HG02970 (cell line): ENCODE data around the gene RPS6KA2.

Source experiments
- ATAC-seq: cut with Tn5 transposase; IDR thresholded peaks from one replicate; pipeline ENCODE4 v1.9.1; 2021; ENCODE audit warnings: mild to moderate bottlenecking, moderate library complexity, moderate number of reproducible peaks; ENCODE audit not compliant: unreplicated experiment, low FRiP score

RPS6KA2 gene

DNA sequence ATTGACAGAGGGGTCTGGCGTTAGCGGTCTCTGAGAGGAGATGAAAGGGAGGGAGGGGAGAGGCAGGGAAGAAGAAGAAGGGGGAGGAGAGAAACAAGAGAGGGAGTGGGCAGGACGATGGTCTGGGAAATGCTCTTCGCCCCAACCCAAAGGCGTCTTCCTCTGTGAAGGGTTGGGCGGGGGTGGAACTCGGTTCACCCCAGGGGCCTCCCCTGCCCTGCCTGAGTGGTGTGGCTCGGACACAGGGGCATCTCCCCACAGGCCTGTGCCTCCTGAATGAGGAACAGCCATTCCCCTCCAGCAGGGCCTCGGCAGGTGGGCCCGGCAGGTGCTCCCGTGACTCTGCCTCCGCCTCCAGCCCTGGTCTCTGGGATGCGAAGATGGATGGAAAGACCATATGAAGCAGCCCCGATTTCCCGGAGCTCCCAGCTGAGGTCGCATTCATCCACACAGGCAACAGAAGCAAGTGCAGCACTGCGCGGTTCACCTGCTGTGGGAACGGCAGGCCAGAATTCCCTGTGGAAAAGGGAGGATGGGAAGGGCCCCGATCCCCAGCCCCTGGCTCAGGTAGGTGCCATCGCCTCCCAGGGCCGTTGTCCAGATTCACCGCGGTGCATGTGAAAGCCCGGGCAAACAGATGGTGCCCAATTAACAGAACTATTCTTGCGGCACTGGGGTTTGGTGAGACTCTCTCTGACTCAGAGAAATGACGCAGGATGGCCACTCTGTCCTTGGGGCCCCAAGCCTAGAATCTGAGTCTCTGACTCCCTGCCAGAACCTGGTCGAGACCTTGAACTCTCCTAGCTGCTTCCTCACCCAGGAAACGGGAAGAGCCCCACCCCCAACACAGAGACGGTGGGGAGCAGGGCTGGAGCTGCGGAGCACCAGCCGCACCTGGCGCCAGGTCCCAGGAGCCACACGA lies 29.4 kb upstream of the RPS6KA2 start:
- ATAC-seq = no peak

GRCh38 chr6:166655713-166656229 lies 28.7 kb upstream of the RPS6KA2 start:
- ATAC-seq = no peak

DNA sequence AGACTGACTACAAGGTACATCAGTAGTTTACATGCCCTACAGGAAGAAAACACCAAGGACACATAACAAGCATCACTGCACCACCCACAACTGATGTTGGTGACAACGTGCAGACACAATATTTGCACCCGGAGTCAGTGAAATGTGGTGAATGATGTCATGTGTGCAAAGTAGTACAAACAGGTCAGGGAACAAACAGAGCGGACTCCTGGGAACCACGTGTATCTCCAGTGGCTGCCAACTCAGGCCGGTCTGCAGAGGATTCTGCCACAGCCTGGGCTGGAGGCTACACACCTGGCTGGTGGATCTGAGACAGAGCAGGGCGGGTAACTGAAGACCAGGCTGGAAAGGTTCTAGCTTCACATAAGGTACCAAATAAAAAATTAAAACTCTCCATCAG lies 28.2 kb upstream of the RPS6KA2 start:
- no peak for ATAC-seq

GRCh38 chr6:166654573-166654972 lies 27.5 kb upstream of the RPS6KA2 start:
- no peak for ATAC-seq

DNA sequence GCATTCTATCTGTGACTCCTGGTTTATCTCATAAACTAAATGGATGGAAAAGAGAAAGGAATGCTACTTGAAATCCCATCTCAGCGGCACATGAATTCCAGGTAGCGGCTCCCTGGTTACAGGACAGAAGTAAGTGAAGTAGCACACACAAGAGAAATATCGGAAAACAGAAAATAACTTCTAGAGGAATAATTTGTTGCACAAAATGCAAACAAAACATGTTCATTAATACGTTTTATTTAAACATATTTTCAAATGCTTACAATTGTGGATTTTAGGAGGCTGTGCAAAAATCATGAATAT lies 26.5 kb upstream of the RPS6KA2 start:
- ATAC-seq = no peak

DNA sequence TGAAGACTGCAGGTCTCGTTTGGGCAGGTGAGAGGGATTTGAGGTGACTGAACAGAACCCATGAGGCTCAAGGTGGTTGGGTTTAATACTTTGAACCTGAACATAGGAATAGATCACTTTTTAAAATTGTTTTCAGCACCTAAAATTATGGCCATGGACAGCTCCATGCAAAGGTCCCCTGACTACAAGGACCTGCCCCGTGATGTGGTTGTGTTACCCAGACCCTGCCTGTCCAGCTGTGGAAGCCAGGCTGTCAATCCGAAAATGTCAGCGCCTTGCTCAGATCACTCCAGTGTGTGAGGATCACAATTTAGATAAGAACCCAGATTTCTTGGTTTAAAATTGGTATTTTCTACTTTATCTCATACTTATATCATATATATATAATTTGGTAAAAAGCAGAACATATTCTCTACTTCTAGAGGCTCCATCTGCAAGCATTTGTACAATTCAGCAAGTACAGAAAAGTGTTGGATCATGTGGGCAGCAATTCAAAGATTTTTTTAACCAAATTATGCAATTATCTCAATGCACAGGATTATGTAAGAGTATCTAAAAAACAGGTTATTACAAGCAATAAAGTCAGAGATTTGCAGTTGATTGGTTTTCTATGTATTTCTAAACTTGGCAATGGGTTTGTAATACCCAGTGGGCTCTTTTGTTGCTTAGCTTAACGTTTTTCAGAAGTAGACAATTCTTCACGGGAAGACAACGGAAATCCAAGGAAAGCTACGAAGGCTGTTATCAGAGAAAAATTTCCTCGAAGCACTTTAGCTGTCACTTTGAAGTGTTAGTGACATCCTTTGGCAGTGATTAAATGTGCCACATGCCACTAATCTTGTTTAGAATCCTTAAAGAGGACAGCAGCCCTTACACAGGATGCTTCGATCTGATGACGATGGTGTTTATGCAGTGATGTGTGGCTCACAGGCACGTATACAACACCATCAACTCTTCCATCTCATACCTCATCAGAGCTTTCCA lies 24.1 kb upstream of the RPS6KA2 start:
- ATAC-seq = no peak

- ATAC-seq = no peak
These were observed 23.0 kb upstream of the RPS6KA2 start for GRCh38 chr6:166650047-166650446.

GRCh38 chr6:166648846-166649245 lies 21.8 kb upstream of the RPS6KA2 start:
- no peak for ATAC-seq

GRCh38 chr6:166647896-166648295 lies 20.8 kb upstream of the RPS6KA2 start:
- ATAC-seq = no peak

DNA sequence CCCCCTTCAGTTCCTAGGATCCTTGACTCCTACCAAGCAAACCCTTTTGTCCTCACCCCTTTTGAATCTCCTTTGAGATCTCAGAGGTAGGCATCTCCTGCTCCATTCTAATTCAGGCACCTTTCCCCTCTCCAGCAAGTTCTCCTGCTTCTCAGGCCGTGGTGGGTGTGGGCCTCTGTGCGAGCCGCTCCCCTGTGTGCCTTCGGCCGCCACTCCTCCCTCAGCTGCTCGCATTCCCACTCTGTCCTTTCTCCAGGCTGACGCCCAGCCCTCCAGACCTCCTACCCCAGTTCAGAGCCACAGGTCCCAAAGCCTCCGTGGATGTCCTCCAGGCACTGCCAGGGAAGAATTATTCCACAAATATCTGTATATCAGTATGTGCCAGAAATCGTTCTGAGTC lies 19.7 kb upstream of the RPS6KA2 start:
- ATAC-seq = no peak

DNA sequence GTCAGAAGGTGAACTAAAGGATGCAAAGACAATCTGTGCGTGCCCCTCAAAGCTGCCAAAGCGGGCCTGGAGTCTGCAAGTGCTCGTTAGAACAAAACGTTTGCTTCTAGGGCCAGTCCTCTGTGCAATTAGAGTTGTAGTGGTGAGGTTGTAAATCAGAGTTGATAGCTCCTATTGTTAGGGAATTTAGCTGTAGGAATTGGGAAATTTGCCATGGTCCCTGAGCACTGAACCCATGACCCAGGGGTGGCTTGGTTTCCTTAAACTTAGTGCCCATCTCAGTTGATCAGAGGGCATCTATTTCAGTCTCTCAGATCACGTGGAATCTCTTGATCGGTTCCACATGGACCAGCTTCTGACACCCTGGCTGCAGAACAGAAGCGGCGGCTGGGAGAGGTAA lies 18.8 kb upstream of the RPS6KA2 start:
- ATAC-seq = no peak

DNA sequence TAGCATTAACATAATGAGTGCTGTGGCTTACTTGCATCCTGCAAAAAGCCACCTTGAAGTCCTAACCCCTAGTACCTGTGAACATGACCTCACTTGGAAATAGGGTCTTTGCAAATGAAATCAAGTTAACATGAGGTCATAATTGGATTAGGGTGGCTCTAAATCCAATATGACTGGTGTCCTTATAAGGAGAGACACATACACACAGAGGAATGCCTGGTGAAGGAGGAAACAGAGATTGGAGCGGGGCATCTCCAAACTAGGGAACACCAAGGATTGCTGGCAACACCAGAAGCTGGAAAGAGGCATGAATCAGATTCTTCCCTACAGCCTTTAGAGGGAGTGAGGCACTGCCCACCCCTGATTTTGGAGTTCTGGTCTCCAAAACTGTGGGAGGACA lies 17.6 kb upstream of the RPS6KA2 start:
- no peak for ATAC-seq

DNA sequence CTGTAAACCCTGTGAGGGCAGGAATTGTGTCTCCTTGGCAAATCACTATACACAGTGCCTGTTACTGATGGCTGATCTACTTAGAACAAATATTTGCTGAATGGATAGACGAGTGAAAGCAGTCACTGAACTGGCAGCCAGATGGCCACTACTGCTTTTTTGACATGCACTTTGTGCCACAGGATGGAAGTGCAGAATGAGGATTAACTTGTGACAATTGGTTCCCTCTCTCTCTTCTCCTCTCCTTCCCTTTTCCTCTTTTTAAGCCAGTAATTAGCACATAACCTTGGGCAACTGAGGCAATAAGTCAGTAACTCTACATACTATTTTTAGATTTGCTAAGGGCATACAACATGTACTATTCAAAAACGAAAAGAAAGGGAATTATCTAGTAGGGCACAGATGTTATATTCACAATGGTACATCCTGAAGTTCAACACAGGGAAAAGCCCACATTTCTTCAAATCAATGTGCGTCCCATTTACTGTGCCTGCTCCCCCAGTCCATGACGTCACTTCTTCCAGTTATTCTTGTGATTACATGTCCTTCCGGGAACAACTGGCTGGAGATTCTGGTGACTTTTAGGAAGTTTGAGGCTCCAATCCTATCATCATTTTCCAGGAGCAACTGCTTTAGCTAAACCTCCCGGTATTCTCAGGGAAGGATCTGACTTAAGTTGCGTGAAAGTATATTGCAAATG lies 17.0 kb upstream of the RPS6KA2 start:
- ATAC-seq = no peak

GRCh38 chr6:166642646-166643045 lies 15.6 kb upstream of the RPS6KA2 start:
- no peak for ATAC-seq

GRCh38 chr6:166640342-166641043 lies 13.4 kb upstream of the RPS6KA2 start:
- ATAC-seq = no peak

DNA sequence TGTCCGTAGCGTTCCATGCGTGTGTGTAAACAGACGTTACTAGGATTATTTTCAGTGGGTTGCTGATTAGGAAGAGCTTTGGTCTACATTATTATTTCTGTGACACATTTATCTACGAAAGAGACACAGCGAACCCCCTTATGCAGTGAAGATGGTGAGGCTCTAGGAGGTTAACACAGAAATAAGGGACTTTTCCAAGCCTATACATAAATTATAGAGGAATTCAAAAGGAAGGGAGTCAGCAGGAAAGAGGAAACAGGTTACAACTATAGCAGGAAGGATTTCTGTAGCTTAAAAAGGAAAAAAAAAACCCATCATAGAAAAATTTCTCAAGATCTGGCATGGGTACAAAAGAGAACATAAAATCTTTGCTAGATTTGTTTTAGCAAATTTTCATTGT lies 12.9 kb upstream of the RPS6KA2 start:
- no peak for ATAC-seq

DNA sequence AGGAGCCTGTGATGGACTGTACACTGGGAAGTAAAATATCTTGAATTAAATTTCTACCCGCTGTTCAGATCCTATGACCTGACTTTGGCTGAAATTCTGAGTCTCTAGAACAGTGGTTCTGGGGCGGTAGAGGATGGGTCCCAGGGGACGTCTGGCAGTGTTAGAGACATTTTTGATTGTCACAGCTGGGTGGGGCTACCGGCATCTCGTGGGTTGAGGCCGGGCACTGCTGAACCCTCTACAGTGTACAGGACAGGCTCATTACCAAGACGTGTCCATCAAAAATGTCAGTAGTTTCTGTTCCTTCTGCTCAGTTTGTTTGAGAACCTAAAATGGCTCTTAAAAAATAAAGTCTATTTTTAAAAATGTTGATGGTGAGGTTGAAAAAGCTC lies 11.5 kb upstream of the RPS6KA2 start:
- ATAC-seq = no peak

- no peak for ATAC-seq
These were observed 10.9 kb upstream of the RPS6KA2 start for GRCh38 chr6:166637812-166638572.

DNA sequence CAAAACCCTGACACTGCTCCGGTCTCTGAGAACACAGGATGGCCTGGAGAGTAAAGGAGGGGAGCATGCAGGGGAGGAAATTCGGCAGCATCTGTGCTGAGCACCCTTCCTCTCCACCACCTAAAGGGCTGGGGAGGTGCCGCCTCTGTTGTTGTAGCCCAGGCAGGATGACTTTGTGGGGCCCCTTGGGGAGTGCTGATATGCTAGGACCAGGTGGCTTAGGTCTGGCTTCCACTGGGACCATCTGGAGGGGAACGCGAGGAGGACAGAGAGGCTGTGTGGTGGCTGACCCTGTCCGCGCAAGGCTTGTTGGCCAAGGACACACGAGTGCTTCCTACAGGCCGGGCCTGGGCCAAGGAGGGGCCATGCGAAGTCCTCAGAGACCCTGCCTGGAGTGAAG lies 9.9 kb upstream of the RPS6KA2 start:
- no peak for ATAC-seq
